Testis (tissue), 2 donors: ENCODE data around the gene MRGPRD.

ENCODE experiments used
- CTCF ChIP-seq, 3 experiments: fragments of 450-650 bp in 2 of 3; fragments of 200-600 bp in 1 of 3; sonication (generic) in 1 of 3; IDR thresholded peaks; one replicate each; pipeline ENCODE4 v1.5.1; 2016 to 2019; ENCODE audit warnings: antibody characterized with exemption in 3 of 3, mild to moderate bottlenecking in 2 of 3, moderate library complexity in 1 of 3
- POLR2A ChIP-seq: fragments of 450-650 bp; IDR thresholded peaks from one replicate; pipeline ENCODE4 v1.6.1; 2017; ENCODE audit warnings: antibody characterized with exemption, mild to moderate bottlenecking, moderate library complexity

GRCh38 chr11:69011624-69012091 is 30.9 kb upstream of the MRGPRD start:
- TF ChIP-seq CTCF (IDR thresholded peaks at IDR 0.05) (no peak), POLR2A (no peak)
